ENCODE measurements around the gene SERPINE2. TPM values are rescaled to one million over a fixed set of nuclear protein-coding genes. Genes with fewer than 3 reads are reported as not detected.

The SERPINE2 gene
- total RNA-seq, 1 donor = 1,159 TPM

DNA sequence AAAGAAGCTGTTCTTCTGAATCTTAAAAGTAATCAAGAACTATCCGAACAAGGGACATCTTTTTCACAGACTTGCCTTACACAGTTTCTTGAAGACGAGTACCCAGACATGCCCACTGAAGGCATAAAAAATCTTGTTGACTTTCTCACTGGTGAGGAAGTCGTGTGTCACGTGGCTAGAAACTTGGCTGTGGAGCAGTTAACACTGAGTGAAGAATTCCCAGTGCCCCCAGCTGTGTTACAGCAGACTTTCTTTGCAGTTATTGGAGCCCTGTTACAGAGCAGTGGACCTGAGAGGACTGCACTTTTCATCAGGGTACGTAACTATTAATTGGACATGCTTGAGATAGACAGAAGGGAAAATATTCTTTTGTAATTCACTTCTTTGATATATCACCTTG, 79.4 kb downstream of the SERPINE2 start:
- peak overlapping the region; percentile 18 for H3K4me3 ChIP-seq (ENCODE audit: low read depth, low read length)
- TF ChIP-seq, protein P1, sequence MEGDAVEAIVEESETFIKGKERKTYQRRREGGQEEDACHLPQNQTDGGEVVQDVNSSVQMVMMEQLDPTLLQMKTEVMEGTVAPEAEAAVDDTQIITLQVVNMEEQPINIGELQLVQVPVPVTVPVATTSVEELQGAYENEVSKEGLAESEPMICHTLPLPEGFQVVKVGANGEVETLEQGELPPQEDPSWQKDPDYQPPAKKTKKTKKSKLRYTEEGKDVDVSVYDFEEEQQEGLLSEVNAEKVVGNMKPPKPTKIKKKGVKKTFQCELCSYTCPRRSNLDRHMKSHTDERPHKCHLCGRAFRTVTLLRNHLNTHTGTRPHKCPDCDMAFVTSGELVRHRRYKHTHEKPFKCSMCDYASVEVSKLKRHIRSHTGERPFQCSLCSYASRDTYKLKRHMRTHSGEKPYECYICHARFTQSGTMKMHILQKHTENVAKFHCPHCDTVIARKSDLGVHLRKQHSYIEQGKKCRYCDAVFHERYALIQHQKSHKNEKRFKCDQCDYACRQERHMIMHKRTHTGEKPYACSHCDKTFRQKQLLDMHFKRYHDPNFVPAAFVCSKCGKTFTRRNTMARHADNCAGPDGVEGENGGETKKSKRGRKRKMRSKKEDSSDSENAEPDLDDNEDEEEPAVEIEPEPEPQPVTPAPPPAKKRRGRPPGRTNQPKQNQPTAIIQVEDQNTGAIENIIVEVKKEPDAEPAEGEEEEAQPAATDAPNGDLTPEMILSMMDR (IDR thresholded peaks at IDR 0.05; ENCODE audit: insufficient read depth, low read length) = no peak
- DNase-seq (ENCODE audit: low read depth) = peak; percentile 59

DNA sequence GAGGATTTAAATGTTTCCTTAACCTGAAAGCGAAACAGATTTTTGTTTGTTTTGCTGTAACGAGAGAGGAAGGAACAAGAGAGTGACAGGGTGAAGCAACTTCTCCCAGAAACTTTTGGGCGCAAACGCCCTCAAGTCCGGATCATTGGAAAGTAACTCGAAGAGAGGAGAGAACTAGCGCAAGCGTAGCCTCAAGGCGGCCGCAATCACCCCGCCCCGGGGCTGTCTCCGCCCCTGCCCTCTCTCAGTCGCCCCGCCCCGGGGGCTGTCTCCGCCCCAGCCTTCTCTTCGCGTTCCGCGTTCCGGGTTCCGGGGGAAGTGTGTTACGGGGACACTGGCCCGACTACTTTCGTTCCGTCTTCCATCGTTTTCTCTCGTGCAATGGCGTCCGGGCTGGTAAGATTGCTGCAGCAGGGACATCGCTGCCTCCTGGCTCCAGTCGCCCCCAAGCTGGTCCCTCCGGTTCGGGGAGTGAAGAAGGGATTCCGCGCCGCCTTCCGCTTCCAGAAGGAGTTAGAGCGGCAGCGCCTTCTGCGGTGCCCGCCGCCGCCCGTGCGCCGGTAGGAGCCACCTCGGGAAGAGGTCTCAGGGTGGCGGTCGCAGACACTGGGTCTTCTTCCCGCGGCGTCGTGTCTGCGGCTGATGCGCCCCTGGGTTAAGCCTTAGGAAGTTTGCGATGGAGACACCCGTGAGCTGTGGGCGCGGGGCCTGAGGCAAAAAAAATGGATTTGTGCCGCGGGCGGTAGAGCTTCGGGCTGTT, 81.8 kb downstream of the SERPINE2 start, which contains the start of gene MRPL44:
TSS of gene MRPL44 (plus strand) at position 372 of the 760 bp plus-strand sequence. CDS start at position 382, 10 bp downstream.
- H3K4me3 ChIP-seq (ENCODE audit: low read depth, low read length) = peak within 1 kb of the TSS; percentile 85
- DNase-seq (ENCODE audit: low read depth) = peak; percentile 95
- TF ChIP-seq, protein P1 (IDR thresholded peaks at IDR 0.05; ENCODE audit: insufficient read depth, low read length) = no peak

DNA sequence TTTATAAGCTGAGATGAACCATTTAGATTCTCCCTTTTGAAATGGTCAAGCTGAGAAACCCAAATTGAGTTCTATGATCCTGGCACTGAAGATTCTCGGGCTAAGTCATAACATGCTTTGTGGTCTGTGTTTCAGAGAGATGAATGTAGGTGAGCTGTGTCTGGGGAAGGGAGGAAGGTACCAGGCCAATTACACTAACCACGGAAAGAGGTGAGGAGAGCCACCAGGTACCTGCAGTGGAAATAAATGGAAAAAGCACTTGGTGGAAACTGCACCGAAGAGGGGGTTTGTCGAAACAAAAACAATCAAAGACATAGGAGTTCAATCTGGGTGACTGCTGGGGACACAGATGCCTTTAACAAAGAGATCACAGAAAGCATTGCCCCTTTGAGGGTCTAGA, 82.8 kb downstream of the SERPINE2 start:
- TF ChIP-seq, protein P1 (IDR thresholded peaks at IDR 0.05; ENCODE audit: insufficient read depth, low read length) = no peak
- H3K4me3 ChIP-seq (ENCODE audit: low read depth, low read length) = no peak overlapping the region
- no peak for DNase-seq (ENCODE audit: low read depth)

DNA sequence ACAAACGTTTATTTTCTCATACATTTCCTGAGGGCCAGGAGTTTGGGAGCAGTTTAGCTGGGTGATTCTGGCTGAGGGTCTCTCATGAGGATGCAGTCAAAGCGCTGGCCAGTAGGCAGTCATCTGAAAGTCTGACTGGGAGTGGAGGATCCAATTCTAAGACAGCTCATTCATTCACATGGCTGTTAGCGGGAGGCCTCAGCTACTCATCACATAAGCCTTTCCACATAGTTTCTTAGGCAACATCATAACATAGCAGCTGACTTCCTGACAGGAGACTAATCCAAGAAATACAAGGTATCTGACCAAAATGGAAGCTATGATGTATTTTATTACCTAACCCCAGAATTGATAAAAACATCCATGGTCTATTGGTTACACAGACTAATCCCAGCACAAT, 84.7 kb downstream of the SERPINE2 start:
- peak; percentile 82 for DNase-seq (ENCODE audit: low read depth)

DNA sequence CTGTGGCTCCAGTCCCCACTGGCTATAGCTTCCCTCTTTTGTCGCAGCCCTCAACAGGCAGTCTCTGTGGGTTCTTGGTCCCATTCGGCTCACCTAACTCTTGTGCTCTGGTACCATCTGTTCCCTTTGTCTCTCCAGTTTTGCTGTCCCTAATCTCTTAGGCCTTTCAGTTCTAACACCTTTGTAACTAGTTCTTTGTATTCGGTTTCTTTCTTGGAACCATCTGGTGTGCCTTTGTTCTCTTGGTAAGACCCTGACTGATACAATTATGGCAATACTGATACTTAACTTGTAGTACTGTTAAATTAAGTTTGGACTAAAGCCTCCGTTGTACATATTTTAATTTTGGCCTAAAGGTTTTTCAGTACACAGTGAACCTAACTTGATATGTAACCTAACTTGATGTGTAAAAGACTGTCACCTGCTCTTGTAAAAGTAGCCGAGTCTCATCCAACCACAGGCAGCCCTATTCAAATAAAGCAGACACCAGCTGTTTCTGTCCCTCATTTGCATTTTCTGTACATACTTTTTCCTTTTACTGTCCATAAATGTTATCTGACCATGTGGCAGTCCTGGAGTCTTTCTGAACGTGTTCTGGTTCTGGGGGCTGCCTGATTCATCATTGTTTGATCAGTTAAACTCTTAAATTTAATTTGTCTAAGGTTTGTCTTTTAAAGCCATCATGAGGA, 86.7 kb downstream of the SERPINE2 start:
- H3K4me3 ChIP-seq (ENCODE audit: low read depth, low read length) = no peak overlapping the region
- TF ChIP-seq, protein P1 (IDR thresholded peaks at IDR 0.05; ENCODE audit: insufficient read depth, low read length) = no peak
- DNase-seq (ENCODE audit: low read depth) = no peak

More for the DNA sequence above, 84.7 kb downstream of the SERPINE2 start:
- TF ChIP-seq, protein P1 (IDR thresholded peaks at IDR 0.05; ENCODE audit: insufficient read depth, low read length) = peak; percentile 9
- H3K4me3 ChIP-seq (ENCODE audit: low read depth, low read length) = no peak overlapping the region

DNA sequence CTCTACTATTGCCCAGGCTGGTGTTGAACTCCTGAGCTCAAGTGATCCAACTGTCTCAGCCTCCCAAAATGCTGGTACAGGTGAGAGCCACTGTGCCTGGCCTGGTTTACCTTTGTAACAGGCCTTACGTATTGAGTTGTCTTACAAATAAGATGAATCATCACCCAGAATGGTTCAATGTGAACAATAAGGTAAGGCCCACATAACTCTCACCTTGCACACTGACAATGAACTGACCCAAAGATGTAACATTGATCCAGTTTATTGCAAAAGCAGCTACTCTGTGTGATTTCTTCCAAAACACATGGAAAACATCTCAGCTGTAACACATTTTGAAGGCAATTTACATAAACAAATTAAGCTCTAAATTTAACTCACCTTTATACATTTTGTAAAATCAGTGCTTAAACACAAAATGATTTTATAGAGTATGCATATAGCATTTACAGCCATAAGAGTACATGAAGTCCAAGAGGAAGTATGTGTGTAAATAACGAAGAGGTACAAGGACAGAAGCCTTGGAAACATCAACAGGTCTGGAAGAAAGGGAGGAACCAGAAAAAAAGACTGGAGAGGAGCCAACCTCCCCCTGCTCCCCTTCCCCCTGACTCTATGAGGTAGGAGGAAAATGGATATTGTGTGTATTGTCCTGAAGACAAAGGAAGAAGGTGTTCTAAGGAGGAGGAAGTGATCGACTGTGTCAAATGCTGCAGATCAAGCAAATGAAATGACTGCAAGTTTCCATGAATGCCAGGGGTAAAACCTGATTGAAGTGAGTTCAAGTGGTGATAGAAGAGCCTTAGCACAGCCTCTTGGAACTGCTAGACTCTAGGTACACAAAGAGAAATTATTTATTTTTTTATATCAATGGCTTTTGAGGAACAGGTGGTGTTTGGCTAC, 88.4 kb downstream of the SERPINE2 start:
- TF ChIP-seq, protein P1 (IDR thresholded peaks at IDR 0.05; ENCODE audit: insufficient read depth, low read length) = no peak
- H3K4me3 ChIP-seq (ENCODE audit: low read depth, low read length) = no peak overlapping the region
- DNase-seq (ENCODE audit: low read depth) = no peak

Data from fibroblast of the aortic adventitia (primary cell).